Anterior cingulate cortex (tissue), 58 donors: ENCODE measurements around the gene RIPK4.
A peak's percentile ranks its signal among the peaks of the same experiment; 100 is the strongest.
"Not testable (repeated sequence)": the region's sequence is repeated elsewhere in the genome, so short reads cannot be mapped to it uniquely, and the experiment has no call there.

Experiments used
- DNase-seq, 58 donors: peaks; one replicate each; lab custom pipeline; 2025; lab: John Stamatoyannopoulos, UW

RIPK4 gene

DNA sequence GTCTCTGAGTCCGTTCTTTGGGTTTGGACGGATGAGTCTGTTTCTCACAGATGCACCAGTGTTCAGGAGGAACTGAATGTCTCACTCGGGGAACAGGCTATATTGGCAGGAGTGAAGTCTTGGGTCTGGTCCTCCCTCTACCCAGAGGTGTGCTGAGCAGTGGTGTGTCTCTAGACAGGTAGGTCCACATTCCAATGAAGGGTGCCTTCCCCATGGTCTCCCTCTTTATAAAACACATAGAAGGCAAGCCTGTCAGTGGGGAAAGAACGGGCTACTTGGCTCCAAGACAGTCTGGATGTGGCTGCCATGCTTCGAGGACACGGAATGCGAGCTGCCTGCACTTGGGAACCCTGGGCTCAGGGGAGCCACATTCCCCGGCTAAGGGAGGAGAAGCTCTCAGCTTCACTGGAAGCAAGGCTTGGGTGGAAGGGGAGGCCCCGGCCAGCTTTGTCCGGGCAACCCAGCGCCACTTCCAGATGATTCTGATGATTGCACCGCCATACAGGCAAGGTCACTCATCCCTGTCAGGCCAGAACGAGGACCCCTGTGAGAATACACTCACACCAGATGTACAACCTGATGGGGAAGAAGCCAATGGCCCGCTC, 29.7 kb upstream of the RIPK4 start:
- no peak for DNase-seq

DNA sequence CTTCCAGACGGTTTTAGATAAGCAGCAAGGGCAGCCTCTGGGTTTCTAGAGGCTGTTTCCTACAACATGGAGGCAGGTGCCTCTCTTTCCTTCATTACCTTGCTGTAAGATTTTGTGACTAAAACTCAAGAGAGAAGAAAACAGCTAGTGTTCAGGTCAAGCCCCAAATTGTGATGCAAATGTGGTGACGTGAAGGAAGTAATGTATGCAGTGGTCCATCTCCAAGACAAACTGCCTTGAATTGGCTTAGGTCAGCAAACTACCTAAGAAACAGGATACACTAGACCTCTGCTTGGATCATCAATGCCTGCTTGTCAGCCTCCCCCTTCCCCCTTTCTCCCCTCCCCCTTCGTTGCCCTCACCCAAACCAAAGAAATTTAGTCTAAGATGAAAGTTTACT, 28.9 kb upstream of the RIPK4 start:
- no peak for DNase-seq

DNA sequence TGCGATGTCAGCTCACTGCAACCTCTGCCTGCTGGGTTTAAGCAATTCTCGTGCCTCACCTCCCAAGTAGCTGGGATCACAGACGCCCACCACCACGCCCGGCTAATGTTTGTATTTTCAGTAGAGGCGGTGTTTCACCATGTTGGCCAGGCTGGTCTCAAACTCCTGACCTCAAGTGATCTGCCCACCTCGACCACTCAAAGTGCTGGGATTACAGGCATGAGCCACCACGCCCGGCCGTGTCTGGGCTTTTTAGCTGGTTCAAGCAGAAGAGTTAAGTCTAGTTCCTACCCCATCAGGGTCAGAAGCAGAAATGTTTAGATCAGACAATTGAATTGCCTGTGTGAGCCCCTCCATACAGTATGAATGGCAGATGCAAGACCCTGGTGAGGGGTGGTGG, 27.7 kb upstream of the RIPK4 start:
- no peak for DNase-seq

DNA sequence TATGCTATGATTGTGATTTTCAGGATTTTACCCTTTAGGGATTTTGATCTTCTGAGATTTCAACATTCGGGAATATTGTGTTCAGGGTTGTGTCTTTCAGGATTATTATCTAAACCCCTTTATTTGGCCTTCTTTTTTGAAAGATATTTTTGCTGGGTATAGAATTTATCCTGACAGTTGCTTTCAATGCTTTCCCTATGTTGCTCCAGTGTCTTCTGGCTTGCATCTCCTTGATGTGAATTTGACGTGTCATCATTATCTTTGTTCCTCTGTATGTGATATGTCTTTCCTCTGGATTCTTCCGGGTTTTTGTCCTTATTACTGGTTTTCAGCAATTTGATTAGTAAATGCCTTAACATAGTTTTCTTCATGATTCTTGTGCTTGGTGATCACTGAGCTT, 25.9 kb upstream of the RIPK4 start:
- DNase-seq = no peak

DNA sequence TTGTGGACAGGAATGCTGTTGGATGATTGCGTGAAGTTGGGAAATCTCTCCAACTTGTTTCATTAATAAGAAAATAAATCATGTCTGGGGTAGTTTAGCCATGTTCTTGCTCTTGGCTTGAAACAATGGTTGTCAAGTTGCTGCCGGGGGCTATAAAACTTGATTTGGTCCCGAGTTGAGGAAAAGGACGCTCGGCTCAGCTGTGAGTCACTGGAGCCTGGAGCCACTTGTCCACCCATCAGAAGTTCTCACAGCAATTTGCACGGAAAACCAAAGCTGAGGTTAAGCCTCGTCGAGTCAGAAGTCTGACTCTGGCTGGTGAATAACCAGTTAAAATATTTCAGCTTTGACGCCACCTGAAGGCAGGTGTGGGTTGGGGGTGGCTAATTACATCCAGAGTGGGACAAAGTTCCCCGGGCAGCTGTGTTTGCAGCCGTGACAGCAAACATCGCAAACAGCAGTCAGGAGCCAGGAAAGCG, 19.7 kb upstream of the RIPK4 start:
- no peak for DNase-seq

DNA sequence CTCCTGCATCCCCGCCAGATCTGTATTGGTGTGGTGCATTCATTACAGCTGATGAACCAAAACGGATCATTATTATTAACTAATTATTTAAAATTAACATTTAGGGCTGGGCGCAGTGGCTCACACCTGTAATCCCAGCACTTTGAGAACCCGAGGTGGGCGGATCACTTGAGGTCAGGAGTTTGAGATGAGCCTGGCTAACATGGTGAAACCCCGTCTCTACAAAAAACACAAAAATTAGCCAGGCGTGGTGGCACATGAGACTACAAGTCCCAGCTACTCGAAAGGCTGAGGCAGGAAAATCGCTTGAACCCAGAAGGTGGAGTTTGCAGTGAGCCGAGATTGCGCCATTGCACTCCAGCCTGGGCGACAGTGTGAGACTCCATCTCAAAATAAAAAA, 18.4 kb upstream of the RIPK4 start:
- not testable (repeated sequence) for DNase-seq

DNA sequence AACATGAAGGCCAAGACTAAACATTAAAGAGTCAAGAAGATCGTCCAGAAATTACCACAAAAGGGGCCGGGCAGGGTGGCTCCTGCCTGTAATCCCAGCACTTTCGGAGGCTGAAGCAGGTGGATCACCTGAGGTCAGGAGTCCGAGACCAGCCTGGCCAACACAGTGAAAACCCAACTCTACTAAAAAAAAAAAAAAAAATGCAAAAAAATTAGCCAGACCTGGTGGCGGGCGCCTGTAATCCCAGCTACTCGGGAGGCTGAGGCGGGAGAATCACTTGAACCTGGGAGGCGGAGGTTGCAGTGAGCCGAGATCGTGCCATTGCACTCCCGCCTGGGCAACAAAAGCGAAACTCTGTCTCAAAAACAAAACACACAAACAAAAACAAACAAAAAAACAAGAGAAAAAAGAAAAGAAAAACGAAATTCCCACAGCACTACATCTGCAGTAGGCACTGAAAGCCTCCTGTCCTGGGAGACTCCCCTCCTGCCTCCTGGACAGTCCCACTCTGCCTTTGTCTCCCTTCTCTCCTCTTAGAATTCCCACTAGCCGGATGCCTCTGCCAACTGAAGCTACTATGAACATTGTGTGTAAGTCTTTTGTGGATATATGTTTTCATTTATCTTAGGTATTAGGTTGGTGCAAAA, 17.7 kb upstream of the RIPK4 start:
- DNase-seq = no peak

DNA sequence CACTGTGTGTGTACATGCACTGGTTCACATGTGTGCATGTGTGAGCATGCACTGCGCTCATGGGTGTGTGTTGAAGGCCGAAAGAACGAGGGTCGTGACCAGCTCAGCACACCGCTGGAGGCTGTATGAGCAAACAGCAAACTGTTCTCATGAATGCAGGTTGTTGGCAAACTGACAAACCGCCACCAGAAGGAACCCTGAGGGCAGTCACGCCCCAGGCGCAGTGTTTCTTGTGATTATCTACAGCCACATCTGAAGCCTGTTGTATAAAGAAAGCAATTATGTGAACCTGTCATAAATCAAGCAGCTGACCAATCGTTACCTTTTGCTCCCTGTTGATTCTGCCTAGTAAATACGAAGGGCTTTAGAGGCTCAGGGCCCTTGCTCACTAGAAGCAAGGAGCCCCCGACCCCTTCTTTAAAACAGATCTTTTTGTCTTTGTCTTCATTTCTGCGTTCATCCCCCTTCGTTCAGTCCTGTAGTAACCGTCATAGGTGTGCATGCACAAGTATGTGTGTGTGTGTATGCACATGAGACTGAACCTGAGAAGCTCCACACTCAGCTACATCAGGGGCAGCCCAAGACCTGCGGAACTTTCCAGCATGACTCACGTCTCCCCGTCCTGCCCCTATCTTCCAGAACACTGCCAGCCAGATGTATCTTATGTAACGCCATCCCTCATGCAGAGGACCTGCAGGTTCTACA, 16.8 kb upstream of the RIPK4 start:
- DNase-seq = no peak

DNA sequence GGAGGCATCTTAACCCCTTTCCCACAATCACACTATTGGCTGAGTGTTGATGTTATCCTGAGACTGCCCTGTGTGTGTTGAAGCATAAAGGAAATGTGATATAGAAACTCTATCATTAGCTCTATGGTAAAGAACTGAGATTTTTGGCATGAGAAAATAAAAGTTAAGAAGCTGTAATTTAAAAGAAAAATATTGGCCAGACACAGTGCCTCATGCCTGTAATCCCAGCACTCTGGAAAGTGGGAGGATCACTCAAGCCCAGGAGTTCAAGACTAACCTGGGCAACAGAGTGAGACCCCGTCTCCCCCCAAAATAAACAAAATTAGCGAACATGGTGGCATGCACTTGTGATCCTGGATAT, 14.2 kb upstream of the RIPK4 start:
- no peak for DNase-seq

DNA sequence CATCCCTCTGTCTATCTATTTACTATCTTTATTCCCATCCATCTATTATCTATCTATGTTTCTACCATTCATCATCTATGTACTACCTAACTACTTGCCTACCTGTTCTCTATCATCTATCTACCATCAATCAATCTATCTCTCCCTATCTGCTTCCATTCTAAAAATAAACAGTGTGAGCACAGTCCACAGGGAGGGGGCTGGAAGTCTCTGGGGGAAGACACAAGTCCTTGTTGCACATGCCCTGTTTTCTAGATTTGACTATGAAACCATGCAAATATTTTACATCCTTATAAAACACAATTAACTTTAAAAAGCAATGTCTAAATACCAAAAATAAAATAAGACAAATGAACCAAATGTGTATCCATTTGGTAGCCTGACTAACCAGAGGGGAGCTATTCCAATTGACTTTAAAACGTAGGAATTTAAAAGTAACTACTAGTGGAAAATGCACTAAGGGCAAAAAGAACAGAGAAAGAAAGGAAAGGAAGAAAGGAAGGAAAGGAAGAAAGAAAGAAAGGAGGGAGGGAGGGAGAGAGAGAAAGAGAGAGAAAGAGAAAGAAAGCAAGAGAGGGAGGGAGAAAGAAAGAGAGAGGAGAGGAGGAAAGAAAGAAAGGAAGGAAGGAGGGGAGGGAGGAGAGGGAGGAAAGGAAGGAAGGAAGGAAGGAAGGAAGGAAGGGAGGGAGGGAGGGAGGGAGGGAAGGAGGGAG, 13.6 kb upstream of the RIPK4 start:
- no peak for DNase-seq

DNA sequence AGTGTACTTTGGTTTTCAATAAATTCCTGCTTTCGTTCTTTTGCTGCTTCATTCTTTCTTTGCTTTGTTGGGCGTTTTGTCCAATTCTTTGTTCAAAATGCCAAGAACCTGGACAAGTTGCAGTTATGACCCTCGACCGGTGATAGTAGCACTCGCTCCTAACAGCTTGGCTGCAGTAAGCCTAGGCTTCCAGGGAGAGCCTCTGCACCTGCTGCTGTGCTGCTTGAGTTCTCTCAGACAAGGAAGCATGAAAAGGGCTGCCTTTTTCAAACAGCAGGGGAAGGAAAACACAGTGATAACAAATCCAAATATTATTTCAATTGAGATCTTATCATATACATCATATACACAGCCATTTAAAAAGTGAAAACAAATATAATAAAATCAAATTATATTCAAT, 12.8 kb upstream of the RIPK4 start:
- no peak for DNase-seq

DNA sequence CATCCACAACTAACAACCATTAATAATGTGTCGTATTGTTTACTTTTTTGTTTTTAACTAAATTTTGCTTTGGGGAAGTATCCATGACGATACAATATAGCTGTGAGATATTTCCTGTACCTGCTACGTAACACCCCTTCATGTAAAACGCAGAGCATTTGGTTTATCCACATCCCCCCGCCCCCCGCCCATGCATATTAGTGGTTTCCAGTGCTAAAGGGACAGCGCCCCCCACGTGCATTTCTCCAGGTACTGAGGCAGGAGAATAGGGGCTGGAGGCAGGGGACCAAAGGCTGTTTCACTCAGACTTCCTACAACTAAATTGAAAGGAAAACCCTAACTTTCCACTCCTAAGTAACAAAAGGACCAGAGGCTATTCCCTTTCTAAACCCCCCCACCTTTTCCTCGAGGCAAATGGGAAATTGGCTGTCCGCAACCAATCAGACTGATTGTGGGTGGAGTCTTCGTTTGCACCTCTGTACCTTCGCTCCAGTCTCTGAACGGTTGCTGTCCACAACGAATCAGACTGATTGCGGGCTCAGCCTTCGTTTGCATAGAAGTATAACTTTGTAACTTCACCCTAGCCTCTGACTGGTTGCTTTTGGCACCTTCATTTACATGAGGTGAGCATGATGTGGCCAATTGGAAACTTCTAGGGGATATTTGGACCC, 12.2 kb upstream of the RIPK4 start:
- no peak for DNase-seq

DNA sequence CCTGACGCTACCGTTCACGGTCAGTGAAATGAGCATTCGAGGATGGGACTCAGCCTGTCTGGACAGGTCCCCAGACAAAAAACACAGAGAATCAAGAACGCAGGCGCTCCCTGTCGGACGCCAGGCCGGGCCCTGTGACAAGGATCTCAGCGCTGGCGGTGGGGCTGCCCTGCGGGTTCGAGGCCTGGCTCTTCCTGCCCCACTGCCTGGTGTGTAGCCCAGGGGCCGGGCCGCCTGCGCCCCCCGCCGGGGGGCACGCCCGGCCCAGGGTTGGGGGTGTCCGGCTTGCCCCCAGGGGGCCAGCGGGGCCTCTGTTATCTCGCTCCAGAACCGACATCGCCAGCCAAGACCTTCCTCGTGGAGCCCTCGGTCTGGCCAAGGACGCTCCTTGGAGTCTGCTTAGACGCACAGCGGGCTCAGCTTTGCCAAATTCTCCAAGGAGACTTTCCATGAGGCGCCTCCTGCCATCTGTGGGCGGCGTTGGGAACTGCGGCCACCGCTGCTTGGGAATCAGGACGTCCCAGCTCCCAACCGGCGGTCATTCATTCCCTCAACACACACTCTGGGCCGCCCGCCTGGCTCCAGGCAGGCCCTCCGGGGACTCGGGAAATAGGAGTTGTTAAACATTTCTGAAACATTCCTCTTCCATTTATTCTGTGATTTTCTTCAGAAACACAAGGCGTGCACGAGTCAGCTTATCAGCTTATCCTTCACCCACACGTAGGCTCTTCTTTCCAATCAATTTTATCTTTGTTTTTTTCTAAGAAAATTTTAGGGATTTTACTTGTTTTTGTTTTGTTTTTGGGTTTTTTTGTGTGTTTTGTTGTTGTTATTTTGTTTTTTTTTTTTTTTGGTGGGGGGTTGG, 11.3 kb upstream of the RIPK4 start:
- DNase-seq = peak in 57 of 58 donors; percentile 2 to 81 (median 52)

DNA sequence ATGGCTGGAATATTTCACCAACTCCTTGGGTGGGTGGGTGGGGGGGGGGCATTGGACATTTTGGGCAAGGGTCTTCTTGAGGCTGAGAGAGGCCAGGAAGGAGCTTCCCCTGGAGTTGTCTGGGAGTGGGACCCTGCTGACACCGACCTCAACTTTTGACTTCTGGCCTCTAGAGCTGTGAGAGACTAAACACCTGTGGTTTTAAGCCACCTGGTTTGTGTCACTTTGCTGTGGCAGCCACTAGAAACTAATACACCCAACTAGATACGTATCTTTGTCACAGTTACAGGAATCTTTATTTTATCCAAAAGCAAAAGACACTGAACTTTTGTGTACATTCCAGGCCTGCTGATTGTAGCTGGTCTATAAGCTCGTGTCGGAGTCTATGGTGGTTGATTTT, 9.9 kb upstream of the RIPK4 start:
- DNase-seq = no peak

DNA sequence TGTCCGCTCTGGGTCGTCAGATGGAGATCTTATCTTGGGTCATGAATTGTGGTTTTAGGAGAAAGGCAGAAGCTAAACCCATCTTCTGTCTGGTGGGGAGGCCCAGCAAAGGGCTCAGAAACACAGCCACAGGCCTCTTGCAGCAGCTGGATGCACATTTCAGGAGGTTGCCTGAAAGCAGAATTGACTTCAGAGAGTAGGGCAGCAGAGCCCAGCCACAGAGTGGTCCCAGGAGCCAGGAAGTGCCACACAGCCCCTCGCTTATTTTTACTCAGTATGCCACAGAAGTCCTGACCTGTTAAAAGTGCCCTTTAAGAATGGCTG, 8.3 kb upstream of the RIPK4 start:
- no peak for DNase-seq

DNA sequence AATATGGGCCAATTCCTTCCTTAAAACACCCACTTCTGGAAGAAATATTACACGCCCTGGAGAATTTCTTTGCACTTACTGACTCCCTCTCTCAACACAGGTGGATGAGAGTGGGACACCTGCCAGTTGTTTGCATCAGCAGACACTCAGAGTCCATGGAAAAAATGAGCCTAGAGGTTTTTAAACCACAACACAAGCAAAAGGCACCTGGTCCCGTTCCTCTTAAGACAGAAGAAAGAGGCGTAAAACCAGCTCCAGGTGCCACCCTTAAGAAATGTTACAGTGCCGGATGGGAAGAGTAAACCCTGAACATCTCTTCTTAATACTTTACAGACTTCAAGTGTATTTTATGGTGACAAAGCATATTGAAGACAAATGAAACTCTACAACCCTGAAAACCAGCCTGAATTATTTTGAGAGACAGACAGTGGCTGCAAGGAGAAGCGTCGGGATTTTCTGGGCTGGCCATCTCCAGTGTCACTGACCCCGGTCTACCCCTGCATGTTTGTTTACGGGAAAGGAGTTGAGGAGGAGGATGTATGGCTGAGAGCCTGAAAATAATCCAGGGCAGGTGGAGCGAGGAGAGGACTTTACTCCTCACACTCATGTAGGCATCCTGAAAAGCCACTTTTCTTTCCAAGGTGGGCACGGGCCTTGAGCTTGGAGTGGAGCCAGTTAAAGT, 7.8 kb upstream of the RIPK4 start:
- DNase-seq = no peak

DNA sequence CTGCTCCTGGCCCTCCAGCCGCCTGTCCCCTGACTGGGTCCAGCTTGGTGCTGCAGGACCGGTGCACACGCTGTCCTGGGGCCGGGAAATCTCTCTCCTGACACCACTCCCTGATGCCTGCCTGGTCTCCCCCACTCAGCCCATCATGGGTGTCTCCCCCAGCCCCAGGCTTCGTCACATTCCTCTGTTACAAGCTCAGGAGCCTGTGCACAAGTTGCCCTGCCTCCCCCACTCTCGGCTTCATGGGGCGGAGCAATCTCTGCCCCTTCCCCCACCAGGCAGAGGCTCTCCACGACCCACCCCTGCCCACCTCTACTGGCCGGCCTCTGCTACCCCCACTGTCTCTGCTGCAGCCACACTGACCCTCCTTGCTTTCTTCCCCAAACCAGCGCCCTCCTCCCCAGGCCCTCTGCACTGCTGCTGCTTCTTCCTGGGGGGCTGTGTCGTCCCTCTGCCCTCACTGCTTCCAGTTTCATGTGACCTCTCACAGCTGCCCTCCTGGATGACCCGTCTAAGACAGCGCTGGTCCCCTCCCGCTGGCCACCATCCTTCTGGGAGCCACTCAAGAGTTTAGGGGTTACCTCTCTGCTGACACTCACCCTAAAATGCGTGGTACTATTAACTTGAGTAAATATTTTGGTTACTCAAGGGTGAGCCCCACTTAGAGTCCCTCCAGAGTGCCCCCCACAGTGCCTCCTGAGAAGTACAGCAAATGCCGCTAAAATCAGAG, 5.7 kb upstream of the RIPK4 start:
- no peak for DNase-seq

DNA sequence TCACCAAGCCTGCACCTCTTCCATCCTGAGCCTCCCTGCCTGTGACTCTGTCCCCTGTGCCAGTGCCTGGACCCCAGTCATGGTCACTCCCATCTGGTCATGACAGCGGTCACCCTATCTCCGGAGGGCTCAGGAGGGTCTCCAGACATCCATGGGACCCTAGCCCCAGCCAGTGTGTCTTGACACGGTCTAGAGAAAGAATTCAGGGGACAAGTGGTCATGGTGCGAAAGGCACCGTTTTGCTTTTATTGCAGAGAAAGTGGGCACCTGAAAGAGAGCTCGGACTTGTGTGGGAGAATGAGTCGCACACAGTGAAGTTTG, 4.7 kb upstream of the RIPK4 start:
- DNase-seq = no peak
